Germinal center (tissue), 1 donor: ENCODE measurements around the gene CSTA.

ENCODE experiments used
- DNase-seq: peaks from one replicate; pipeline ENCODE4 v3.0.0; 2012; ENCODE audit warnings: mixed read lengths, low spot score

CSTA gene

GRCh38 chr3:122382888-122383666 is 58.0 kb downstream of the CSTA start, which contains the start of gene MIX23:
Gene MIX23, minus strand, starts transcription at chr3:122383231. Its CDS starts 7 bp downstream, at chr3:122383224.
- DNase-seq: peak; percentile 85

GRCh38 chr3:122383771-122384697 is 59.0 kb downstream of the CSTA start, which contains the start of gene FAM162A:
Gene FAM162A, plus strand, starts transcription at chr3:122384182. Its CDS starts 84 bp downstream, at chr3:122384266.
- peak; percentile 93 for DNase-seq

GRCh38 chr3:122387709-122388108 is 62.7 kb downstream of the CSTA start:
- no peak for DNase-seq

GRCh38 chr3:122389197-122389596 is 64.1 kb downstream of the CSTA start:
- no peak for DNase-seq

- DNase-seq: no peak
Measured at GRCh38 chr3:122389892-122390291, 64.8 kb downstream of the CSTA start.

- DNase-seq: no peak
Measured at GRCh38 chr3:122390665-122391064, 65.6 kb downstream of the CSTA start.
